Measurements from ENCODE around the gene CTTNBP2NL.

CTTNBP2NL gene

GRCh38 chr1:112395821-112396652 lies at the start of gene CTTNBP2NL:
CTTNBP2NL (plus strand) TSS chr1:112396214; CDS start chr1:112416166, 19,952 bp downstream.
- peak; percentile 99 for DNase-seq (ENCODE audit: low spot score)

GRCh38 chr1:112346801-112347350 lies 49.1 kb upstream of the CTTNBP2NL start:
- DNase-seq (ENCODE audit: low spot score), result no peak

- DNase-seq (ENCODE audit: low spot score), result no peak
These were observed 39.2 kb upstream of the CTTNBP2NL start for GRCh38 chr1:112356765-112357164.

GRCh38 chr1:112357467-112357866 lies 38.5 kb upstream of the CTTNBP2NL start:
- no peak for DNase-seq (ENCODE audit: low spot score)

- no peak for DNase-seq (ENCODE audit: low spot score)
These were observed 37.8 kb upstream of the CTTNBP2NL start for GRCh38 chr1:112358061-112358770.

- DNase-seq (ENCODE audit: low spot score), result peak; percentile 65
These were observed 37.1 kb upstream of the CTTNBP2NL start for GRCh38 chr1:112358798-112359408.

GRCh38 chr1:112359961-112360767 lies 35.9 kb upstream of the CTTNBP2NL start:
- no peak for DNase-seq (ENCODE audit: low spot score)

GRCh38 chr1:112363636-112364035 lies 32.4 kb upstream of the CTTNBP2NL start:
- DNase-seq (ENCODE audit: low spot score), result no peak

GRCh38 chr1:112368198-112368597 lies 27.8 kb upstream of the CTTNBP2NL start:
- no peak for DNase-seq (ENCODE audit: low spot score)

- DNase-seq (ENCODE audit: low spot score), result peak; percentile 81
These were observed 26.4 kb upstream of the CTTNBP2NL start for GRCh38 chr1:112369392-112370285.

GRCh38 chr1:112370996-112371395 lies 25.0 kb upstream of the CTTNBP2NL start:
- no peak for DNase-seq (ENCODE audit: low spot score)

GRCh38 chr1:112371775-112372174 lies 24.2 kb upstream of the CTTNBP2NL start:
- DNase-seq (ENCODE audit: low spot score), result no peak

GRCh38 chr1:112373806-112374205 lies 22.2 kb upstream of the CTTNBP2NL start:
- no peak for DNase-seq (ENCODE audit: low spot score)

- no peak for DNase-seq (ENCODE audit: low spot score)
These were observed 20.3 kb upstream of the CTTNBP2NL start for GRCh38 chr1:112375701-112376100.

GRCh38 chr1:112380356-112380755 lies 15.7 kb upstream of the CTTNBP2NL start:
- DNase-seq (ENCODE audit: low spot score), result no peak

- no peak for DNase-seq (ENCODE audit: low spot score)
These were observed 14.5 kb upstream of the CTTNBP2NL start for GRCh38 chr1:112381324-112382076.

GRCh38 chr1:112383759-112384370 lies 12.1 kb upstream of the CTTNBP2NL start:
- DNase-seq (ENCODE audit: low spot score), result no peak

GRCh38 chr1:112386024-112386723 lies 9.8 kb upstream of the CTTNBP2NL start:
- DNase-seq (ENCODE audit: low spot score), result no peak

Measured in pons (tissue), 1 donor.